Measurements from ENCODE around the gene SGMS1.
A peak's percentile ranks its signal among the peaks of the same experiment; 100 is the strongest.

Gene SGMS1

DNA sequence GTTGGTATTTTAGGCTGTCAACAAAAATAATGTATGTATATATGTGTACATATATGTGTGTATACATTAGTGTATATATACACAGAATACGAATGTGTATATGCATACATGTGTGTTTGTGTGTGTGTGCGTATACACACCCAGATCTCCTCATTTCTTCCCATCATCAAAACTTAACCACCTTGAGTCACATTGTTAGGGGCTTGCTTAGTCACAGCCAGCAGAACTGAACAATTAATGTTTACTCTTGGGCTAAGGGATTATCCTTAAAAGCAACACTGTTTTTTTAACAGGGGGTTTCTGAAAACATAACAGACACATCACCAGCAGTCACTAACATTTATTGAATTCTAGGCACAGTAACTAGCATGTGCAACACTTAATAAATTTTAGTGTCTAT, 289.5 kb downstream of the SGMS1 start:
- no peak for DNase-seq (ENCODE audit: low spot score)

DNA sequence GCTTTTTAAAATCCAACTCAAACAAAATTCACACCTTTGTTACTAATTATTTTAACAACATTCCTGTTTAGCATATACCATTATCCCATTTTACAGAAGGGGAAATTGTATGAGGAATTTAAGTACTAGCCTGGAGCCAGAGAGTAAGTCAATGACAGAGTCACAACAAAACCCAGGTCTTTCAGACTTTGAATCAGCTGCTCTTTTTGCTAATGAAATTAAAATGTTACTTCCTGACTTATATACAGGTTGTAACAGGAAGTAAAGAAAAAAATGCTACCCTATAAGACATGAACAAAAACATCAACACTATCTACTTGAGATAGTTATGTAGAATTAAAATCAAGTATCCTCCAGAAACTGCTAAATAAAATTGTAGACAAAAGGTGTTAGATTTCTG, 289.9 kb downstream of the SGMS1 start:
- DNase-seq (ENCODE audit: low spot score): no peak

GRCh38 chr10:50332108-50332842, 291.5 kb downstream of the SGMS1 start:
- DNase-seq (ENCODE audit: low spot score): no peak

DNA sequence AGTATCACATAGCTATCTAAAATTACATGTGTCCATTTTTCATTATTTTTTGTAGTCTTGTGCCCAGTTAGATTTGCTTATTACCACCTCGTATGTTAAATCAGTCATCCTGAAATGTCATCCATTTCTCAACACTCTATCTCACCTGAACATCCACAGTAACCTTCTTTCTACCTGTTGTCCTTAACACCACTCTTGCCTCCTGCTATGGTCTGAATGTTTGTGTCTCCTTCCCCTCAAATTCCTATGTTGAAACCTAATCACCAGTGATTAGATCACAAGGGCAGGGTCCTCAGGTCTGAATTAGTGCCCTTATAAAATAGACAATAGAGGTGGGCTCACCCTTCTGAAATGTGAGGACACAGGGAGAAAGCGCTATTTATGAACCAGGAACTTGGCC, 292.3 kb downstream of the SGMS1 start:
- no peak for DNase-seq (ENCODE audit: low spot score)

DNA sequence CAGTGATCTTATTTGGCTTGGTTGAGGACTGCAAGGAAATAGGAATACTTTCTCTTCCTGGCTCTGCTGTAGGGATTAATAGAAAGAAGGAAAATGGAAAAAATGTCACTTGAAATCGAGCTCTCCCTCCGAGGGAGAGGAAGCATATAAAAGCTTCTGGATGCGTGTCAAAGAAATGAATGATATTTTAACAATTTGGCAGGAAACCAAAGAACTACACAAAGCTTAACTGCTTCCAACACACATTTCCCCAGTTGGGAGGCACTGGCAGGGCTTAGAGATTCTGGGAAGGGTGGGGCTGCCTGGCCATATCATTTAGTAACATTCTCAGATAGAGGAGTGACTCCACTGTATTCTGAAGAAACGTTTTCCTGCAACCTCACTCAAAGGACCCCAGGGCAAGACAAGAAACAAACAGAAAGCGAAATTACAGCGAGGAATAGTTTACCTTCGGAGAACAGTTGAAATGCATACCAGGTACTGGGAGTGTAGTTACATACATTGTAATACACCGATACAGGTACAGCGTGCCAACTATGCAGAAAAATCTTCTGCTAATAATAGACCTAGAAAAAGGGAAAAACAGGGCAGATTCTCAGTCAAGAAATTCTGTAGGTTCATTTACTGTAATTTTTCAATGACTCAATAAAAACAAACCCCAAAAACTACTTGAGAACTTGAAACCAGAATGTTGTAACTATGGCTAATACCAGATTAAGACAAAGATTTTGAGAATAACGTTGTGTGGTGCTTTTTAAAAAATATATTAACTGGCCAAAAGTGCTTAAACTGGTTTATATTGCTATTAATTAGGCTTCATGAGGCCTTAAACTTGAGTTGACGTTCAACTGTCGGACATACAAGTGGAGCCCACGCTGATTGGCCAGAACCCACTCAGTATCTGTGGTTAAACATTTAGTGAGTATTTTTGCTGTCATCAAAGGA, 296.7 kb downstream of the SGMS1 start:
- no peak for DNase-seq (ENCODE audit: low spot score)

DNA sequence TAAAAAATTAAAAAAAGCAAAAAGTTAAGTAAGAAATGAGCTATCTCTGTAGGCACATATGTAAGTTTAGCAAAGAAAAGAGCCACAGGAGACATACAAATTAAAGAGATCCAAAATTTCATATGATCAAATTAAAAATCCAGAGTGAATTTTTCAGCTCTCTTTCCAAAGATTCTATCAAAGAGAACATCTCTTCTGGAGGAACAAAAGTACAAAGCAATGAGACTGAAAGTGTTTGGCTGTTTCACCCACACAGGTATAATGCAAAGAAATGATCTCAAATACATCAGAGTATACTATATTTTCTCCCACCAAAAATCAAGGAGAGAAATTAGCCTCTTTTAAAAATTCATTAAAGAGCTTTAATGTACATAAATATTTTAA, 297.6 kb downstream of the SGMS1 start:
- DNase-seq (ENCODE audit: low spot score): no peak

DNA sequence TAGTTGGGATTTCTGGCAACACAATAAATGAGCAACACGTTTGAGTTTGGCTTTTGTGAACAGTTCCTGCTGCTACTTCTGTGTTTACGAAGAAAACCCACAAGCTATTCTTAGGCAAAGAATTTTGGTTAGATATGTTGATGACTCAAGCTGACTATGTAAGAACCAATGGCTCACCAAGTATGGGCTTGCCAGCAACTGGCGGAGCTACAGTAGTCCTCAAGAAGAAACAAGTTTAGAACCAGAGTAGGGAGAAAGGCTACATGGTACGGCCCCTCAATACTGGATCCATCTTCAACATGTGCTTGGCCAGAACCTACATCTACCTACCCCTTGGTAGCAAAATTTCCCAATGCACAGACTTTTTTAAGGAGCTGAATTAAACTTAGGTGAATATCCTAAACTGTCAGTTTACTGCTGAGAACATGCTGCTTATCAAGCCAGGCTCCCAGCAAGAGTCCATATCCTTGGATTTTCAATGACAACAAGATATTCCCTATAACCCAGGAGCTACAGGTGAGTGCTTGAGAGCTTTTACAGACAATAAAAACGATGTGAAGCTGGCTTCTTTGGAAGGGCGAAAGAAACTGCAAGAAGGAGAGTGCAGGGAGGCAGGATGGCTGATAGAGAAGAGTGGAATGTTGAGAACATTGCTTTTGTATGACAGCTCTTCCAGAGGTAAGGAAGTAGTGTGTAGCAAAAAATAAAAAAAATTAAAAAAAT, 298.1 kb downstream of the SGMS1 start:
- peak; percentile 9 for DNase-seq (ENCODE audit: low spot score)

GRCh38 chr10:50324680-50325393, 298.9 kb downstream of the SGMS1 start:
- no peak for DNase-seq (ENCODE audit: low spot score)

GRCh38 chr10:50324046-50324445, 299.7 kb downstream of the SGMS1 start:
- no peak for DNase-seq (ENCODE audit: low spot score)

DNA sequence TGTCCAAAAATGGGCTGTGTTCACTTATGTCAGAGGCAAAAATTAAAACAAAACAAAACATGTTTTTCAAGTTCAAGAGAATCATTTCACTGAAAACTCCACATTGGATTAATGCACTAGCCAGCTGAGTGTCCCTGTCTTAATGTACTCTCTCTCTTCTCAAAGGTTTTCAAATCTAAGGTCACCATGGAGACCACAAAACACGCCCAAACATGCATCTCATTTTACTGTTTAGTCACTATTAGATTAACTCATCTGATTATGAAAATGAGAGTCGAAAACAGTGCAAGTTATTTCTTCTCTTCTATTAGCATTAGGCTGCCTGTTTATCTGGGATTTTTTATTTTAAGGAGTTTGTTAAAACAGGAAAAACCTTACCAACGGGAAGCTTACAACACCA, 301.7 kb downstream of the SGMS1 start:
- DNase-seq (ENCODE audit: low spot score): peak; percentile 19

- no peak for DNase-seq (ENCODE audit: low spot score)
Observed at GRCh38 chr10:50318129-50318528, 305.6 kb downstream of the SGMS1 start.

- no peak for DNase-seq (ENCODE audit: low spot score)
Observed at GRCh38 chr10:50316695-50317648, 306.8 kb downstream of the SGMS1 start.

DNA sequence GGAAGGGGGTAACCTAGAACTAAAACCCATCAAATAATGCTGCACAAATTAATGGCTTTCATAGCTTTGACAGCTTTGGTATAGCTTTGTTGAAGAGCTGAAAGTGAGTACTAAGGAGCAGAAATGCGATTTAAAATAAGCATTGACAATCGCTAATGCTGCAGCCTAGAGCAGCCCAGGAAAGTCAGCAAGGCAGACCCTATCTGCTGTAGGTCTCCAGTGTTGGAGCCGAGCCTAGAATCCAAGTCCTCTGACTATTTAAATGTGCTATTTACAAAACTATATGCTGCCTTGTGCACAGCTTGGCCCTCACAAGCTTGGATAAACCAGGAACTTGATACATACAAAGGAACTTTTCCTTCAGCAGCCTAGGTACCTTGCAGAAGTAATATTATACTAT, 307.6 kb downstream of the SGMS1 start:
- DNase-seq (ENCODE audit: low spot score): no peak

DNA sequence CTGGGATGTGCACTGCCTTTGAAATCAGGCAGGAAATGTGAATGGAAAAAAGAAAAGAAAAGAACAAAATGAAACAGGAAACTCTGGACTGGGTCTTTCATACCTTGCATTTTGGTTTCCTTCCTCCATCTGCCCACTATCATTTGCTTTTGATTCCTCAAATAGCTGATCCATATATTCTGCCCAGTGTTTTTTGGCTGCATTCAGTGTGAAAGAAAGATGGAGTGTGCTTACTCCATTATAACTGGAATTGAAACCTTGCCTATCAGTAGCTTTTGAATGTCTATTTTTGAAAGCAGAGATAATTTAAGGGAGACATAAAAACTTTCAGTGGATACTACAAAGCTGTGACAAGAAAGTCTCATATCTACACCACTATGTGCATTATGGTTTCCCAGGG, 308.3 kb downstream of the SGMS1 start:
- no peak for DNase-seq (ENCODE audit: low spot score)

DNA sequence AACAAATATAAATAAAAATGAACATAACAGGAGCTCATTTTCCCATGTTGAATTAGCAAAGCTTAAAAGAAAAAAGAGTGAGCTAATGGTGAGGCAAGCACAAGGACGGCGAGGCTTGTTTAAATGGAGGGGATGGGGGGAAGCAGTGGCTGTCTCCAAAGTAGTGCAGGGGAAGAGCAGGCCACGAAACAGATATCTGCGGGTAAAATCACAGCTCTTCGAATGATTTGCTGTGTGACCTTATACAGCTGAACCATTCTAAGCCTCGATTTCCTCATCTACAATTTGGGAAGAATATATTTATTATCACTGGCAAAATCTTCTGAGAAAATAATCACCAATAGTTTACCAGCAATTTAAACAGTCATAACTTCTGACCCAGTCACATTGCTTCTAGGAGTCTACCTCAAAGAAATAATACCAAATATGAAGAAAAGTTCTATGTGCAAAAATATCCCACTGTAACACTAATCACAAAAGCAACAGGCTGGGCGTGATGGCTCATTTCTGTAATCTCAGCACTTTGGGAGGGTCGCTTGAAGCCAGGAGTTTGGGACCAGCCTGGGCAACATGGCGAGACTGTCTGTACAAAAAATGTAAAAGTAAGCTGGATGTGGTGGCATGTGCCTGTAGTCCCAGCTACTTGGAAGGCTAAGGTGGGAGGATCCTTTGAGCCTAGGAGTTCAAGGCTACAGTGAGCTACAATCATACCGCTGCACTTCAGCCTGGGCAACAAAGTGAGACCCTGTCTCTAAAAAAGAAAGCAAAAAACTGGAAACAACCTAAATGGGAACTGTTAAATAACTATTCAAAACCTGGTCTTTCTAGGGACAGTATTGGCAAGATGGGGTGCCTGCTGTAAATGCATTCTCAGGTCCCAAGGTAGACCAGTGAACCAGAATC, 309.3 kb downstream of the SGMS1 start:
- no peak for DNase-seq (ENCODE audit: low spot score)

- no peak for DNase-seq (ENCODE audit: low spot score)
Observed at GRCh38 chr10:50312464-50313437, 311.0 kb downstream of the SGMS1 start.

- DNase-seq (ENCODE audit: low spot score): no peak
Observed at GRCh38 chr10:50310560-50311174, 313.1 kb downstream of the SGMS1 start.

- no peak for DNase-seq (ENCODE audit: low spot score)
Observed at GRCh38 chr10:50309342-50309741, 314.4 kb downstream of the SGMS1 start.

Measured in CD4-positive, alpha-beta T cell treated with Interleukin-15 for 4 hours (primary cell).